H4 (cell line): Measurements from ENCODE around the gene PEX7. TPM values are rescaled to one million over a fixed set of nuclear protein-coding genes. Genes with fewer than 3 reads are reported as not detected.
"Not testable (repeated sequence)": the region's sequence is repeated elsewhere in the genome, so short reads cannot be mapped to it uniquely, and the experiment has no call there.

Source experiments
- DNase-seq: peaks from one replicate; pipeline ENCODE4 v3.0.0-alpha.2; 2015; ENCODE audit warnings: low spot score
- total RNA-seq: library from RNA; depleted of rRNA; stranded (reverse); fragments of >200 nt; shearing (Covaris generic); gene quantifications from 2 replicates; pipeline ENCODE4 v1.2.3, GENCODE V29; 2014; rRNA removed

Gene PEX7
- total RNA-seq, result 7.2 and 8.2 TPM in 2 replicates

GRCh38 chr6:136822376-136823127 is at the start of gene PEX7:
Gene PEX7, plus strand, starts transcription at chr6:136822592. Its CDS starts 74 bp downstream, at chr6:136822666.
- peak; percentile 74 for DNase-seq

GRCh38 chr6:136772685-136773472 is 49.5 kb upstream of the PEX7 start:
- DNase-seq, result no peak

- DNase-seq, result no peak
Measured at GRCh38 chr6:136773473-136773796, 49.0 kb upstream of the PEX7 start.

- DNase-seq, result no peak
Measured at GRCh38 chr6:136774228-136775041, 48.0 kb upstream of the PEX7 start.

- DNase-seq, result no peak
Measured at GRCh38 chr6:136775081-136775480, 47.3 kb upstream of the PEX7 start.

- DNase-seq, result no peak
Measured at GRCh38 chr6:136775548-136775947, 46.8 kb upstream of the PEX7 start.

GRCh38 chr6:136777651-136778050 is 44.7 kb upstream of the PEX7 start:
- DNase-seq, result no peak

GRCh38 chr6:136779682-136780081 is 42.7 kb upstream of the PEX7 start:
- DNase-seq, result no peak

- no peak for DNase-seq
Measured at GRCh38 chr6:136780972-136781371, 41.4 kb upstream of the PEX7 start.

- no peak for DNase-seq
Measured at GRCh38 chr6:136782021-136782770, 40.2 kb upstream of the PEX7 start.

- DNase-seq, result no peak
Measured at GRCh38 chr6:136783021-136783420, 39.4 kb upstream of the PEX7 start.

- no peak for DNase-seq
Measured at GRCh38 chr6:136783495-136784270, 38.7 kb upstream of the PEX7 start.

GRCh38 chr6:136784271-136784664 is 38.1 kb upstream of the PEX7 start:
- DNase-seq, result no peak

- DNase-seq, result no peak
Measured at GRCh38 chr6:136784910-136785746, 37.3 kb upstream of the PEX7 start.

GRCh38 chr6:136786658-136787057 is 35.7 kb upstream of the PEX7 start:
- no peak for DNase-seq

GRCh38 chr6:136787726-136788068 is 34.7 kb upstream of the PEX7 start:
- DNase-seq, result no peak

- peak; percentile 37 for DNase-seq
Measured at GRCh38 chr6:136788069-136788902, 34.1 kb upstream of the PEX7 start.

- DNase-seq, result not testable (repeated sequence)
Measured at GRCh38 chr6:136789440-136789839, 33.0 kb upstream of the PEX7 start.
